Osteoblast (primary cell): Measurements from ENCODE around the gene GATAD2A. TPM values are rescaled to one million over a fixed set of nuclear protein-coding genes. Genes with fewer than 3 reads are reported as not detected.
A peak's percentile ranks its signal among the peaks of the same experiment; 100 is the strongest.

ENCODE experiments used
- DNase-seq: peaks from one replicate; pipeline ENCODE4 v3.0.0; 2011; ENCODE audit warnings: low spot score, mixed read lengths; ENCODE audit not compliant: insufficient read length; ENCODE audit errors: missing footprints
- H2AFZ ChIP-seq: 2 replicates; pipeline ENCODE4 v1.6.0; 2011; ENCODE audit warnings: mild to moderate bottlenecking, low read length
- H3K27ac ChIP-seq: 2 replicates; pipeline ENCODE4 v1.5.1; 2011; ENCODE audit warnings: mild to moderate bottlenecking, low read depth, low read length, moderate library complexity
- H3K27me3 ChIP-seq: 2 replicates; pipeline ENCODE4 v1.6.0; 2012; ENCODE audit warnings: mild to moderate bottlenecking, control low read depth, inconsistent platforms, low read length, moderate library complexity; ENCODE audit not compliant: insufficient read depth
- H3K36me3 ChIP-seq: 2 replicates; pipeline ENCODE4 v1.5.1; 2011; ENCODE audit warnings: mild to moderate bottlenecking, low read length, control low read depth, moderate library complexity; ENCODE audit not compliant: insufficient read depth
- H3K4me1 ChIP-seq: 2 replicates; pipeline ENCODE4 v1.5.1; 2011; ENCODE audit warnings: mild to moderate bottlenecking, low read length, control low read depth, moderate library complexity; ENCODE audit not compliant: insufficient read depth
- H3K4me2 ChIP-seq: 2 replicates; pipeline ENCODE4 v1.6.0; 2011; ENCODE audit warnings: mild to moderate bottlenecking, low read length; ENCODE audit not compliant: insufficient read depth
- H3K4me3 ChIP-seq: fragments of 200-600 bp; sonication (generic); 3 replicates; pipeline ENCODE4 v1.5.1; 2012; ENCODE audit warnings: mild to moderate bottlenecking, low read length, inconsistent platforms; ENCODE audit not compliant: insufficient read depth
- H3K79me2 ChIP-seq: 2 replicates; pipeline ENCODE4 v1.6.0; 2012; ENCODE audit warnings: mild to moderate bottlenecking, low read length, control low read depth, inconsistent platforms; ENCODE audit not compliant: insufficient read depth
- H3K9me3 ChIP-seq: 2 replicates; pipeline ENCODE4 v1.5.1; 2011; ENCODE audit warnings: low read depth, low read length, control low read depth
- H4K20me1 ChIP-seq: 2 replicates; pipeline ENCODE4 v1.6.0; 2012; ENCODE audit warnings: mild to moderate bottlenecking, low read length, control low read depth; ENCODE audit not compliant: insufficient read depth
- total RNA-seq: library from RNA; depleted of rRNA; stranded (reverse); fragments of >200 nt; gene quantifications from 2 replicates; pipeline ENCODE4 v1.2.3, GENCODE V29; 2012
- TF ChIP-seq, protein P1 (sequence below): IDR thresholded peaks from 2 replicates; pipeline ENCODE4 v1.5.1; 2011; ENCODE audit warnings: mild to moderate bottlenecking, low read depth, low read length, moderate library complexity; ENCODE audit errors: extremely low read depth

The GATAD2A gene
- total RNA-seq, 1 donor: 48.9 TPM

DNA sequence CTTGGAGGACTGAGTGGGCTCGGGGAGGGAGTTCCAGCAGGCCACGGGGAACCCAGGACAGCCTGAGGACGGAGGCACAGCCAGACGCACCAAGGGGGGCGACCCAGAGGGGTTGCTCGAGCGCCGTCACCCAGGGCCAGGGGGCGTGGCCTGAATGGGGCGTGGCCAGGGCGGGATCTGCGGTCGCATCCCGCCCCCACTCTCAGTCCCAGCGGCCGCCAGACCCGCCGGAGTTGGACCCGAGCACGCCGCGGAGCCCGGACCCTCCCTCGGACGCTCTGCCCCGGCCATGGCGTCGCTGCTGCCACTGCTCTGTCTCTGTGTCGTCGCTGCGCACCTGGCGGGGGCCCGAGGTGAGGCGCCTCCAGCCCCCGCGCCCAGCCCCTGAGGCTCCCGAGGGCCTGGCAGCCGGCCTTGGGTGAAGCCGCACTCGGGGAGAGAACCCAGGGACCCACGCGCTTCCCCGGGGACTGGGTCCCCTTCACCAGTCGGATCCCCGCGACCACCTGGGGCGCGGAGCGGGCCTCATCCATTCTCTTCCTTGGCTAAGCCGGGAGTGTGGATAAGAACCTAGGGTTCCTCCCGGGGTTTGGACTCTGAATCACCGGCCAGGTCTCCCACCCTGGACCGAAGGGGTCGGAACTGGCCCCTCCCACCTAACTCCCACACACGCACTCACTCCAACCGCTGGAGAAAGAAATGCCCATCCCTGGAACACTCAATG is 132.7 kb downstream of the GATAD2A start, which contains the start of gene CILP2:
CILP2 (plus strand) TSS at position 205 of the 724 bp plus-strand sequence; CDS start at position 290, 85 bp downstream.
- Histone ChIP-seq H3K79me2 (no peaks in the 10 kb centered on the region), H3K27ac (no peak within 1 kb of the TSS), H4K20me1 (no peaks in the 10 kb centered on the region), H3K4me3 (peak within 1 kb of the TSS; percentile 53), H3K9me3 (no peaks in the 10 kb centered on the region), H3K27me3 (peaks cover 14% of the 10 kb centered on the region), H3K4me2 (peak within 1 kb of the TSS; percentile 58), H3K4me1 (peaks cover 11% of the 10 kb centered on the region), H3K36me3 (no peaks in the 10 kb centered on the region), H2AFZ (no peak within 1 kb of the TSS)
- DNase-seq: peak; percentile 96
- TF ChIP-seq, protein P1, sequence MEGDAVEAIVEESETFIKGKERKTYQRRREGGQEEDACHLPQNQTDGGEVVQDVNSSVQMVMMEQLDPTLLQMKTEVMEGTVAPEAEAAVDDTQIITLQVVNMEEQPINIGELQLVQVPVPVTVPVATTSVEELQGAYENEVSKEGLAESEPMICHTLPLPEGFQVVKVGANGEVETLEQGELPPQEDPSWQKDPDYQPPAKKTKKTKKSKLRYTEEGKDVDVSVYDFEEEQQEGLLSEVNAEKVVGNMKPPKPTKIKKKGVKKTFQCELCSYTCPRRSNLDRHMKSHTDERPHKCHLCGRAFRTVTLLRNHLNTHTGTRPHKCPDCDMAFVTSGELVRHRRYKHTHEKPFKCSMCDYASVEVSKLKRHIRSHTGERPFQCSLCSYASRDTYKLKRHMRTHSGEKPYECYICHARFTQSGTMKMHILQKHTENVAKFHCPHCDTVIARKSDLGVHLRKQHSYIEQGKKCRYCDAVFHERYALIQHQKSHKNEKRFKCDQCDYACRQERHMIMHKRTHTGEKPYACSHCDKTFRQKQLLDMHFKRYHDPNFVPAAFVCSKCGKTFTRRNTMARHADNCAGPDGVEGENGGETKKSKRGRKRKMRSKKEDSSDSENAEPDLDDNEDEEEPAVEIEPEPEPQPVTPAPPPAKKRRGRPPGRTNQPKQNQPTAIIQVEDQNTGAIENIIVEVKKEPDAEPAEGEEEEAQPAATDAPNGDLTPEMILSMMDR: no peak

DNA sequence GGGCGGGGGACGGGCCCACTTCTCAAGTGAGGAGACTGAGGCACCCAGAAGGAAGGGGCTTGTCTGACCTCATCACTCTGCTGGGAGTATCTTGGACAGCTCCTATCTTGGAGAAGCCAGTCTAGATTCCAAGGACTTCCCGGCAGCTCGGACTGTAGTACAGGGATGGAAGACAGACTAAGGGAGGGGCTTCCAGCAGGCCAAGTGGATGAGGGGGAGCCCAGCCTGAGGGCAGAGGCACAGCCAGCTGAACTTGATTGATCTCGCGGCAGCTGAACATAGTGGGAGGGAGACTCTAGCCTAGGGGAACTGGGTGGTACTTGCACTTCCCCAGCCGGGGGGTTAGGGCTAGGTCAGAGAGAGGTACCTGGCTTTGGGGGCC is 133.3 kb downstream of the GATAD2A start:
- Histone ChIP-seq H2AFZ (no peak overlapping the region), H3K36me3 (no peaks in the 10 kb centered on the region), H3K79me2 (no peaks in the 10 kb centered on the region), H3K4me3 (no peak overlapping the region), H3K27me3 (peaks cover 14% of the 10 kb centered on the region), H3K4me2 (peak overlapping the region; percentile 58), H3K9me3 (no peaks in the 10 kb centered on the region), H4K20me1 (no peaks in the 10 kb centered on the region), H3K4me1 (peaks cover 11% of the 10 kb centered on the region), H3K27ac (no peak overlapping the region)
- TF ChIP-seq, protein P1: no peak
- DNase-seq: peak; percentile 96

DNA sequence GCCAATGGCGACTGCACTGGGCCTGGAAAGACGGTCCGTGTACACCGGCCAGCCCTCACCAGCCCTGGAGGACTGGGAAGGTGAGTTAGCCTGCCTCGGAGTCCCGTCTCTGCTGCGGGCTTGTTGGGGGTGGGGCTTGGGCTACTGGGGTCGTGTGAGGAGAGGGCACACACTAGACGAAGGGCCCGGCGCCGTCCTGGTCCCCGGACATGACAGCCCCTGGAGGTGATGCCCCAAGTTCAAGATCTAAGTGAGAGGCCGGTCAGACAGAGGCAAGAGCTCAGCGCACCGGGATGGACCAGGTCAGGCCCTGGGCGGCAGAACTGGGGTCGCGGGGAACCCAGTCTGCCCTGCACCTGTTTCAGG is 134.2 kb downstream of the GATAD2A start:
- no peaks in the 10 kb centered on the region for H3K79me2 ChIP-seq
- no peaks in the 10 kb centered on the region for H3K9me3 ChIP-seq
- no peak overlapping the region for H3K4me3 ChIP-seq
- TF ChIP-seq, protein P1: no peak
- H3K4me2 ChIP-seq: no peak overlapping the region
- H2AFZ ChIP-seq: no peak overlapping the region
- H3K27me3 ChIP-seq: peaks cover 14% of the 10 kb centered on the region
- no peaks in the 10 kb centered on the region for H4K20me1 ChIP-seq
- H3K27ac ChIP-seq: no peak overlapping the region
- H3K4me1 ChIP-seq: peaks cover 11% of the 10 kb centered on the region
- no peaks in the 10 kb centered on the region for H3K36me3 ChIP-seq
- peak; percentile 87 for DNase-seq

DNA sequence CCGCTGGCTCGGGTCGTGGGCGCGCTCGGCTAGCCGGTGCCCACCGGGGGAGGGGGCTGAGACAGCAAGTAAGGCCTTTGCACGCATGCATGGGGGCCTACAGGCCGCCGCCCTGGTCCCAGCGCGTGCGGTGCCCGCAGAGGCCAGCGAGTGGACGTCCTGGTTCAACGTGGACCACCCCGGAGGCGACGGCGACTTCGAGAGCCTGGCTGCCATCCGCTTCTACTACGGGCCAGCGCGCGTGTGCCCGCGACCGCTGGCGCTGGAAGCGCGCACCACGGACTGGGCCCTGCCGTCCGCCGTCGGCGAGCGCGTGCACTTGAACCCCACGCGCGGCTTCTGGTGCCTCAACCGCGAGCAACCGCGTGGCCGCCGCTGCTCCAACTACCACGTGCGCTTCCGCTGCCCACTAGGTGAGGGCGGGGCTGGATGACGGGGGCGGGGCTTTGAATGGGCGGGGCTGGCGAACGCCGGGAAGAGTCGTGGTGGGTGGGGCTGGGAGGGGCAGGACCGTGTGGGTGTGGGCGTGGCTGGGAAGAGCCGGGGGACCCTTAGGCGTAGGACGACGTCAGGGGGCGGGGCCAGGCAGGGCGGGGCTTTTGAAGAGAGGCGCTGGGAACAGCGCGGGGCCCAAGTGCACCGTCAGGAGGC is 134.7 kb downstream of the GATAD2A start:
- Histone ChIP-seq H2AFZ (no peak overlapping the region), H3K36me3 (no peaks in the 10 kb centered on the region), H3K4me2 (no peak overlapping the region), H3K4me3 (no peak overlapping the region), H3K27ac (no peak overlapping the region), H3K27me3 (peaks cover 14% of the 10 kb centered on the region), H3K9me3 (no peaks in the 10 kb centered on the region), H4K20me1 (no peaks in the 10 kb centered on the region), H3K79me2 (no peaks in the 10 kb centered on the region), H3K4me1 (peaks cover 11% of the 10 kb centered on the region)
- DNase-seq: peak; percentile 91
- TF ChIP-seq, protein P1: no peak
